IMR-90 (cell line): ENCODE results near the gene UNC5A. TPM values are rescaled to one million over a fixed set of nuclear protein-coding genes. Genes with fewer than 3 reads are reported as not detected.

Source experiments
- ATAC-seq: fragments of 200-7000 bp; cut with Tn5 transposase; 2 replicates; pipeline ENCODE4 v1.9.1; 2020; ENCODE audit warnings: low read depth, mild to moderate bottlenecking, moderate library complexity
- BruUV-seq: library from RNA; stranded (reverse); fragments of 400-500 nt; replicated peaks from 2 replicates; lab custom pipeline; 2021; lab: Mats Ljungman, UMichigan
- CTCF ChIA-PET: fragments of 300-600 bp; formaldehyde crosslinking; extraction: SDS; loops from one replicate; lab custom pipeline; 2021; ENCODE audit warnings: antibody characterized with exemption; lab: Yijun Ruan, JAX
- POLR2A ChIA-PET: fragments of 300-600 bp; sonication (Branson Sonifier 250); formaldehyde crosslinking; loops from one replicate; lab custom pipeline; 2022; ENCODE audit warnings: antibody characterized with exemption; ENCODE audit not compliant: unreplicated experiment; lab: Charles Lee
- DNase-seq: peaks from one replicate; pipeline ENCODE4 v3.0.0; 2013
- H2AFZ ChIP-seq: replicated peaks from 2 replicates; pipeline ENCODE3; 2013; ENCODE audit warnings: low read length, mild to moderate bottlenecking; ENCODE audit not compliant: poor library complexity
- H2AK5ac ChIP-seq: 2 replicates; pipeline ENCODE4 v1.6.1; 2013; ENCODE audit warnings: low read depth, low read length, inconsistent platforms
- H2AK9ac ChIP-seq: replicated peaks from 2 replicates; pipeline ENCODE3; 2013; ENCODE audit warnings: mild to moderate bottlenecking, low read depth, low read length, moderate library complexity; ENCODE audit not compliant: poor library complexity
- H2BK120ac ChIP-seq: 2 replicates; pipeline ENCODE4 v1.6.1; 2013; ENCODE audit warnings: low read depth, low read length, inconsistent platforms
- H2BK15ac ChIP-seq: 3 replicates; pipeline ENCODE4 v1.6.1; 2013; ENCODE audit warnings: low read depth, low read length, inconsistent platforms
- H2BK20ac ChIP-seq: 2 replicates; pipeline ENCODE4 v1.6.1; 2013; ENCODE audit warnings: low read depth, mild to moderate bottlenecking, inconsistent platforms, low read length, moderate library complexity
- H2BK5ac ChIP-seq: 2 replicates; pipeline ENCODE4 v1.6.1; 2013; ENCODE audit warnings: mild to moderate bottlenecking, low read depth, low read length, inconsistent platforms; ENCODE audit not compliant: poor library complexity, severe bottlenecking
- H3K14ac ChIP-seq: replicated peaks from 2 replicates; pipeline ENCODE4 v1.6.1; 2013; ENCODE audit warnings: low read depth, low read length, inconsistent platforms
- H3K18ac ChIP-seq: 2 replicates; pipeline ENCODE4 v1.6.1; 2013; ENCODE audit warnings: low read depth, low read length, control low read depth
- H3K23ac ChIP-seq: 2 replicates; pipeline ENCODE4 v1.6.1; 2013; ENCODE audit warnings: low read depth, low read length, inconsistent platforms
- H3K27ac ChIP-seq: 2 replicates; pipeline ENCODE4 v1.5.1; 2013; ENCODE audit warnings: mild to moderate bottlenecking, control low read depth, low read length; ENCODE audit not compliant: insufficient read depth
- H3K27me3 ChIP-seq: 2 replicates; pipeline ENCODE4 v1.6.1; 2013; ENCODE audit warnings: low read length; ENCODE audit not compliant: control insufficient read depth, insufficient read depth
- H3K36me3 ChIP-seq: 2 replicates; pipeline ENCODE4 v1.6.1; 2013; ENCODE audit warnings: low read length, mixed read lengths; ENCODE audit not compliant: control insufficient read depth, insufficient read depth
- H3K4ac ChIP-seq: 2 replicates; pipeline ENCODE4 v1.6.1; 2013; ENCODE audit warnings: low read depth, low read length, inconsistent platforms
- H3K4me1 ChIP-seq: 2 replicates; pipeline ENCODE4 v1.6.1; 2013; ENCODE audit warnings: low read length, mixed read lengths; ENCODE audit not compliant: control insufficient read depth, insufficient read depth
- H3K4me2 ChIP-seq: 2 replicates; pipeline ENCODE4 v1.6.1; 2013; ENCODE audit warnings: low read depth, mild to moderate bottlenecking, control low read depth, low read length, moderate library complexity
- H3K4me3 ChIP-seq: 2 replicates; pipeline ENCODE4 v1.5.1; 2013; ENCODE audit warnings: low read depth, mild to moderate bottlenecking, control low read depth, low read length, moderate library complexity; ENCODE audit not compliant: insufficient read depth
- H3K56ac ChIP-seq: 2 replicates; pipeline ENCODE4 v1.6.1; 2013; ENCODE audit warnings: low read length, inconsistent platforms; ENCODE audit not compliant: insufficient read depth; ENCODE audit errors: extremely low read depth
- H3K79me1 ChIP-seq, 2 experiments: 2 replicates each; pipeline ENCODE4 v1.6.1; 2013; ENCODE audit warnings: low read length in 2 of 2, inconsistent platforms in 1 of 2, low read depth in 1 of 2
- H3K9ac ChIP-seq: 2 replicates; pipeline ENCODE4 v1.6.1; 2013; ENCODE audit warnings: low read depth, low read length, control low read depth
- H3K9me1 ChIP-seq: 2 replicates; pipeline ENCODE4 v1.6.1; 2013; ENCODE audit warnings: low read length, inconsistent platforms; ENCODE audit not compliant: insufficient read depth
- H3K9me3 ChIP-seq: 2 replicates; pipeline ENCODE4 v1.6.1; 2013; ENCODE audit warnings: low read length; ENCODE audit not compliant: control insufficient read depth, insufficient read depth
- H4K20me1 ChIP-seq: 2 replicates; pipeline ENCODE4 v1.6.1; 2013; ENCODE audit warnings: low read length, inconsistent platforms; ENCODE audit not compliant: insufficient read depth
- H4K5ac ChIP-seq: 2 replicates; pipeline ENCODE4 v1.6.1; 2013; ENCODE audit warnings: mild to moderate bottlenecking, low read depth, low read length, control low read depth
- H4K8ac ChIP-seq, 2 experiments: 2 replicates each; pipeline ENCODE4 v1.6.1; 2013; ENCODE audit warnings: low read depth in 2 of 2, low read length in 2 of 2, control low read depth in 1 of 2, inconsistent platforms in 1 of 2
- H4K91ac ChIP-seq: 2 replicates; pipeline ENCODE4 v1.6.1; 2013; ENCODE audit warnings: low read depth, low read length, inconsistent platforms; ENCODE audit not compliant: insufficient read depth
- CEBPB ChIP-seq: IDR thresholded peaks from 2 replicates; pipeline ENCODE4 v1.6.1; 2012; ENCODE audit warnings: low read depth, low read length, improper control_type of control experiment
- FOS ChIP-seq: fragments of 150-350 bp; IDR thresholded peaks from 2 replicates; pipeline ENCODE4 v1.6.1; 2016; ENCODE audit warnings: low read depth, low read length
- MAZ ChIP-seq: IDR thresholded peaks from 2 replicates; pipeline ENCODE4 v1.6.1; 2012; ENCODE audit warnings: low read depth, mild to moderate bottlenecking, low read length, improper control_type of control experiment, moderate library complexity, borderline replicate concordance
- MXI1 ChIP-seq: IDR thresholded peaks from 2 replicates; pipeline ENCODE4 v1.6.1; 2012; ENCODE audit warnings: low read depth, mild to moderate bottlenecking, low read length, moderate library complexity, borderline replicate concordance
- WGBS, 2 experiments: methylation state at CpG; one replicate each; pipeline versions ENCODE4 v1.1.5 to v1.1.7; 2013; ENCODE audit warnings: missing lambda C conversion rate in 2 of 2; ENCODE audit not compliant: insufficient read length in 1 of 2; ENCODE audit errors: extremely low coverage in 2 of 2; 5-methylcytosine and 5-hydroxymethylcytosine counted together
- dilution Hi-C: fragments of 300-500 bp; cut with HindIII; formaldehyde crosslinking; loops from one replicate; pipeline ENCODE4 v1.14.3; 2018; ENCODE audit warnings: low sequenced_read_pairs; ENCODE audit not compliant: unreplicated experiment
- in situ Hi-C: fragments of 300-500 bp; cut with MboI; formaldehyde crosslinking; loops from 3 replicates; pipeline ENCODE4 v1.14.3; 2019; ENCODE audit warnings: low sequenced_read_pairs, inconsistent platforms, mixed read lengths
- intact Hi-C: fragments of 100-400 bp; cut with micrococcal nuclease; formaldehyde crosslinking; loops from 2 replicates; pipeline ENCODE4 v1.10.0; 2022
- polyA plus RNA-seq, 3 experiments: library from polyadenylated mRNA; depleted of rRNA; stranded (reverse); fragments of >200 nt; gene quantifications; 2 replicates each; pipeline ENCODE4 v1.2.3, GENCODE V29; 2012; ENCODE audit warnings: low replicate concordance in 1 of 3
- total RNA-seq: library from RNA; depleted of rRNA; stranded (reverse); fragments of >200 nt; gene quantifications from 2 replicates; pipeline ENCODE4 v1.2.3, GENCODE V29; 2012

UNC5A gene
- total and polyA plus RNA-seq, 2 of the 4 experiments (the other 2 are of a cell fraction): not detected

GRCh38 chr5:176918613-176919012 is 108.3 kb downstream of the UNC5A start:
- DNase-seq: no peak
- TF ChIP-seq CEBPB: peak; percentile 85
- no peak for TF ChIP-seq MAZ
- no peak for TF ChIP-seq FOS
- TF ChIP-seq MXI1: no peak
- no peak overlapping the region for H2BK20ac ChIP-seq
- ATAC-seq: no peak
- peaks cover 3% of the 10 kb centered on the region; the same call in 1 of the 2 replicates for H3K36me3 ChIP-seq
- H2BK120ac ChIP-seq: no peak overlapping the region
- H3K23ac ChIP-seq: no peak overlapping the region
- H3K79me1 ChIP-seq: peaks cover 21 to 37% of the 10 kb centered on the region in 2 experiments
- H4K91ac ChIP-seq: no peak overlapping the region
- no peaks in the 10 kb centered on the region for H3K27me3 ChIP-seq
- BruUV-seq: no TSS peak
- no peak overlapping the region for H3K4ac ChIP-seq
- H4K20me1 ChIP-seq: peaks cover 10% of the 10 kb centered on the region
- H3K18ac ChIP-seq: no peak overlapping the region
- POLR2A ChIA-PET: no interaction called here
- H2AK9ac ChIP-seq: no peak overlapping the region
- CTCF ChIA-PET: no interaction called here
- no peak overlapping the region for H2BK15ac ChIP-seq
- H3K14ac ChIP-seq: no peak overlapping the region
- dilution Hi-C loops: no loop called here
- no peak overlapping the region for H3K9ac ChIP-seq
- H3K4me1 ChIP-seq: peaks cover 6% of the 10 kb centered on the region; the same call in 1 of the 2 replicates
- peaks cover 3% of the 10 kb centered on the region; the same call in 1 of the 2 replicates for H3K9me1 ChIP-seq
- 65 to 100% methylated on average over 2 to 4 of the region's 6 CpGs for WGBS, 2 experiments
- no peak overlapping the region for H3K4me2 ChIP-seq
- in situ Hi-C loops: no loop called here
- H2AK5ac ChIP-seq: no peak overlapping the region
- no peak overlapping the region for H2AFZ ChIP-seq
- H4K8ac ChIP-seq: no peak overlapping the region
- H3K4me3 ChIP-seq: no peak overlapping the region
- intact Hi-C loops: no loop called here
- H3K56ac ChIP-seq: no peak overlapping the region
- no peaks in the 10 kb centered on the region for H3K9me3 ChIP-seq
- H4K5ac ChIP-seq: no peak overlapping the region
- H3K27ac ChIP-seq: no peak overlapping the region
- no peak overlapping the region for H2BK5ac ChIP-seq
